NCI-H2196 (cell line): ENCODE data around the gene RAMP1.
"Not testable (repeated sequence)": the region's sequence is repeated elsewhere in the genome, so short reads cannot be mapped to it uniquely, and the experiment has no call there.

Experiments used
- DNase-seq: peaks from one replicate; lab custom pipeline; 2025; ENCODE audit not compliant: unreplicated experiment; lab: John Stamatoyannopoulos, UW

RAMP1 gene

DNA sequence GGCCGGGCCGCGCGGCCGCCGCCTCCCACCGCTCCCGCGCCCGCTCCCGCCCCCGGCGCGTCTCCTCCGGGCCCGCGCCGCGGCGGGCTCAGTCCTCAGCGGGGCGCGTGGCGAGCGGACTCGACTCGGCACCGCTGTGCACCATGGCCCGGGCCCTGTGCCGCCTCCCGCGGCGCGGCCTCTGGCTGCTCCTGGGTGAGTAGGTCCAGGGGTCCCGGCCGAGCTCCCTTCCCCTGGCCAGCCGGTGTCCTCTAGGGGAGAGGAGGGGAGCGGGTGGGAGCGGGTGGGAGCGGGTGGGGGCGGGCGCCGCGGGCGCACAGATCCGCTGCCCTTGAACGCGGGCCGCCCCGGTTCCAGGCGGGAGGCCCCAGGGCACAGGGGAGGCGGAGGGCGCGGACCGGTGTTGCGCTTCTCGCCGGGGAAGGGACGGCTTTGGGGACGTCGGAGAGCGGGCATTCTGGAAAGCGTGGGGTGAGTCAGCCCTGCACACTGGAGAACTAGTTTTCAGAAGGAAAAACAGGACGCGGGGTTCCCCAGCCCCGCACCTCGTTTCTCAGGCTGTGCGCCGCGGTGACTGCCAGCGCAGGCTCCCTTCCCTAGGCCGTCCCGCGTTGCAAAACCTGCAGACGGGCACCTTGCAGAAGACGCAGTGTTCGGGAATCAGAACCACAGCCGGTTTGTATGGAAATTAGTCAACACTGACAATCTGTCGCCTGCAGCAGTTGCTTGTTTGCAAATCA lies at the start of gene RAMP1:
TSS of gene RAMP1 (plus strand) at position 91 of the 740 bp plus-strand sequence. CDS start at position 144, 53 bp downstream.
- no peak for DNase-seq

GRCh38 chr2:237815637-237816036 lies 43.8 kb upstream of the RAMP1 start:
- no peak for DNase-seq

- DNase-seq, result no peak
These were observed 42.9 kb upstream of the RAMP1 start for GRCh38 chr2:237816531-237816930.

DNA sequence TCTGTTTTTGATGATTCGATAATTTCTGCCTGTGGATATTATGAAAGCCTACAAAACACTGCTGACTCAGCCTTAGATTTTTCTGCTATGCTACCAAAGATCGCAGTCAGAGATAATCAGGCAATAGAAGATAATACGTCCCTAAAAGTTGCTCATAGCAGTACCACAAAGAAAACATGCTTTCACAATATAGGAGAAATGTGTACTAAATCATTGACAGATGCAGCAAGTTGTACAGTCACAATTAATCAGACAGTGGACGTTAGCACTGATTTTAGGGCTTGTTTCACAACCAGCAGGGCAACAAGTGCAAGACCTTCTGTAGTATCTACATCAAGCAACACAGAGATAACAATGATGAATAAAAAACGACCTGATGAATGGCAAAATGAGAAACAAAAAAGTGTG lies 41.4 kb upstream of the RAMP1 start:
- DNase-seq, result no peak

GRCh38 chr2:237819231-237819630 lies 40.2 kb upstream of the RAMP1 start:
- no peak for DNase-seq

GRCh38 chr2:237820421-237820820 lies 39.0 kb upstream of the RAMP1 start:
- DNase-seq, result no peak

DNA sequence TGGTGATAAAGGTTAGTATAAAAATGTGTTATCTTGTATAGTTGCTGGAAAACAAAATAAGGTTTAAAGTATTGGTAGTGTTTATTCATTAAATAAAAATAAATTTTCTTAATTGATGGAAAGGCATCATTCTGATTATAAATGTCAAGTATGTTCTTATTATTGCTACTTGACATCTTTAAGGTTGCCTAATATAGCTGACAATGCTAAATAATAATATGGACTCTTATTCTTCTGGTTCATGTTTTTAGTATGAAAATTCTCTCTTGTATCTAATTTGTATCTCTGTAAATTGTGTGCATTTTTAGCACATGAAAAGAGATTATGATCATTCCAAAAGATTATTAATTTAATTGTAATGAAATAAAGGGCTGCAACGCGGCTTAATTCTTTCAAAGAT lies 35.9 kb upstream of the RAMP1 start:
- DNase-seq, result no peak

DNA sequence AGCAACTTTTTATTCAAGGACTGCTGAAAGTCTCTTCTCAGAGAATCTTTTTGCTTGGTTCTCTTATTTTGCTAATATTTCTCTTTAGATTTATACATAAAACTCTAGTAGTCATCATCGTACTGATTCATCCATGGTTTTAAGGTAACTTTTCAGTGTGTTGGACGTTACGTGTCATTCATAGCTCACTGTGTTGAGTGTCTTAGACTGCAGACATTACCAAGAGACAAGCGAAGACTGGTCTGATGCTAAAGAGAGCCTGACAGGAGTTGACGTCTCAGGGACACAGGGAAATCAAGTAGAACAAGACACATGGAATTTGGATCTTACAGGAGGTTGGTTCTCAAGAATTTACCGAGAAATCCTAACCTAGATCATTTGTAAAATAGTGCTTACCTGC lies 35.3 kb upstream of the RAMP1 start:
- no peak for DNase-seq

- DNase-seq, result no peak
These were observed 31.9 kb upstream of the RAMP1 start for GRCh38 chr2:237827421-237827987.

DNA sequence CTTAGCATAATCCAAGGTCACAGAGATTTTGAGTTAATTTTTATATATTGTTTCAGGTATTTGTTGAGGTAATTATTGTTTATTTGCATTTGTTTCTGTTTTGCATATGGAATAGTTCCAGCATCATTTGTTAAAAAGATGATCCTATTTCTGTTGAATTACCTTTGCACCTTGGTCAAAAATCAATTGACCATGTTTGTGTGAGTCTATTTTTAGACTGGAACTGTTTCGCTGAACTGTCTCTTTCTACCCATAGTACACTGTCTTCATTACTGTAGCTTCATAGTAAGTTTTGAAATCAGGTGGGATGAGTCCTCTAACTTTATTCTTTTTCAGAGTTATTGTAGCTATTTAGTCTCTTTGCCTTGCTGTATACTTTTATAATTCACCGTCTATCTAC lies 28.9 kb upstream of the RAMP1 start:
- DNase-seq, result no peak

DNA sequence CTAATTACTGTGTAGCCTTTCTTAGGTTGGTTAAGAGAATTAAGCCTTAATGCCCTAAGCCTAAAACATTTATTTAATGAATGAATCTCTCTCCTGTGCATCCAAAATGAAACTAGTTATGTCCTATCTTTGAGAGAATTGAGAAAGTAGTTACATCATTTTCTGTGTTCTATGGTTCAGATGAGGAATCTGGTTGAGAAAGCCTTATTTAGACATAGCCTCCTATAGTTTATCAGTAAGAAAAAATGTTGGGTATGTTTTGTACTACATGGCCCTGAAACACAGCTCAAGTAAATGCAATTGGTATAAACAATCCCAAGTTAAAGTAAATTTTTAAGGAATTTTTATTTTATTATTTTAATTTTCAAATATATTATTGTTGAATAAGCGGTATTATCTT lies 25.9 kb upstream of the RAMP1 start:
- DNase-seq, result no peak

DNA sequence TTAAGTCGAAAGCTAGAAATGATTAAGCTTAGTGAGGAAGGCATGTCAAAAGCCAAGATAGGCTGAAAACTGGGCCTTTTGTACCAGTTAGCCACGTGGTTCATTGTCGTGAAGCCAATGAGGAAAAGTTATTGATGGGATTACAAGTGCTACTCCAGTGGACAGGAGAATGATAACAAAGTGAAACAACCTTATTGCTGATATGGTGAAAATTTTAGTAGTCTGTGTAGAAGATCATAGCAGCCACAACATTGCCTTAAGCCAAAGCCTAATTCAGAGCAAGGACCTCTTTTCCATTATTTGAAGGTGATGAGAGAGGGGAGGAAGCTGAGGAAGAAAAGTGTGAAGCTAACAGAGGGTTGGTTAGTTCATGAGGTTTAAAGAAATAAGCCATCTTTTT lies 24.1 kb upstream of the RAMP1 start:
- no peak for DNase-seq

DNA sequence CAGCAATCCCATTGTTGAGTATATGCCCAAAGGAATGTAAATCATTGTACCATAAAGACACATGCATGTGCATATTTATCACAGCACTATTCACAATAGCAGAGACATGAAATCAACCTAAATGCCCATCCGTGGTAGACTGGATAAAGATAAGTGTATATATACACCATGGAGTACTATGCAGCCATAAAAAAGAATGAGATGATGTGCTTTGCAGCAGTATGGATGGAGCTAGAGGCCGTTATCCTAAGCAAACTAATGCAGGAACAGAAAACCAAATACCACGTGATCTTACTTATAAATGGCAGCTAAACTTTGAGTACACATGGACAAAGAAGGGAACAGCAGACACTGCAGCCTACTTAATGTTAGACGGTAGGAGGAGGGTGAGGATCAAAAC lies 18.4 kb upstream of the RAMP1 start:
- DNase-seq, result no peak

DNA sequence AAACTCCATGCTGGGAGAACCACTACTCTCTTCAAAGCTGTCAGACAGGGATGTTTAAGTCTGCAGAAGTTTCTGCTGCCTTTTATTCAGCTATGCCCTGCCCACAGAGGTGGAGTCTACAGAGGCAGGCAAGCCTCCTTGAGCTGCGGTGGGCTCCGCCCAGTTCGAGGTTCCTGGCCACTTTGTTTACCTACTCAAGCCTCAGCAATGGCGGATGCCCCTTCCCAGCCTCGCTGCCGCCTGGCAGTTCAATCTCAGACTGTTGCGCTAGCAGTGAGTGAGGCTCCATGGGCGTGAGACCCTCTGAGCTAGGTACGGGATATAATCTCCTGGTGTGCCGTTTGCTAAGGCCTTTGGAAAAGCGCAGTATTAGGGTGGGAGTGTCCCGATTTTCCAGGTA lies 10.5 kb upstream of the RAMP1 start:
- not testable (repeated sequence) for DNase-seq

DNA sequence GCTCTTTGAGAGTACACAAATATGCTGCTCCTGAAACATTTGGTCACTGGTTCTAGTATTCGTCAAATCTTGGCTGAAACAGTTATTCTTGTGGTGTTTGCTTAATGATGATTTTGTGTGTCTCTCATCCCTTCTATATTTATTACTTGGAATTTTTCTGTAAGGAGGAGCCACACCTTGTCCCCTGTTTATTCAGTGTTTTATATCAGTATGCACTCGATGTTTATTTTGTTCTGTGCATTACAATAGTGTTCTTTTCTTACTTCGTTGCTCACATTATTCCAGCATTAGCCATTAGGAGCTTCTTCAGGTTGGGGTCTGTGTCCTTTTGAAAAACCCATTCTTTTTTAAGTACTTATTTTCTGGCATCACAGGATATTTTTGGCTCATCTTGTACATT lies 5.1 kb upstream of the RAMP1 start:
- DNase-seq, result no peak

- no peak for DNase-seq
These were observed 1.6 kb upstream of the RAMP1 start for GRCh38 chr2:237857791-237858190.

- peak; percentile 70 for DNase-seq
These were observed 935 bp upstream of the RAMP1 start for GRCh38 chr2:237858294-237859081.

DNA sequence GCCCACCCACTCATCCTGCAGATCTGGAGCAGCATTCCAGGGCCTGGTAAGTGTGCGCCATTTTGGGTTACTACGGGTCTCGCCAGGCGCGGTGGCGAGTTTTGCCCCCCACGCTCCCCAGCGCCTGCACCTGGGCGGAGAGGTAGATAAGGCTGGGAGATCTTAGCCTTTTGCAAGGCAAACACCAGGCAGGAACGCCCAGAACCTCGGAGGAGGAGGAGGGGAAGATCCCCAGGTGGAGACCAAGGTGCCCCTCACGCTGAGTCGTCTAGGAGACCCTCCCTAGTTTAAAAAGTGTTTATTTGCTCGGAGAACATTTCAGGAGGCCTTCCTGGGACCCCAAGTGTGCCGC lies 365 bp upstream of the RAMP1 start:
- DNase-seq, result no peak

GRCh38 chr2:237860273-237860935 lies 981 bp downstream of the RAMP1 start:
- no peak for DNase-seq

- no peak for DNase-seq
These were observed 2.6 kb downstream of the RAMP1 start for GRCh38 chr2:237861875-237862527.

GRCh38 chr2:237862528-237862895 lies 3.1 kb downstream of the RAMP1 start:
- no peak for DNase-seq
